ENCODE measurements around the gene PLA2G5.

GRCh38 chr1:20136249-20136648 lies 66.3 kb downstream of the PLA2G5 start:
- TF ChIP-seq POLR2A (IDR thresholded peaks at IDR 0.05; ENCODE audit: low read depth, low read length) (no peak), POLR2AphosphoS5 (IDR thresholded peaks at IDR 0.05; ENCODE audit: low read depth, low read length) (no peak)

All from GM12892 (cell line).